ENCODE results near the gene TMEM18.

The TMEM18 gene

DNA sequence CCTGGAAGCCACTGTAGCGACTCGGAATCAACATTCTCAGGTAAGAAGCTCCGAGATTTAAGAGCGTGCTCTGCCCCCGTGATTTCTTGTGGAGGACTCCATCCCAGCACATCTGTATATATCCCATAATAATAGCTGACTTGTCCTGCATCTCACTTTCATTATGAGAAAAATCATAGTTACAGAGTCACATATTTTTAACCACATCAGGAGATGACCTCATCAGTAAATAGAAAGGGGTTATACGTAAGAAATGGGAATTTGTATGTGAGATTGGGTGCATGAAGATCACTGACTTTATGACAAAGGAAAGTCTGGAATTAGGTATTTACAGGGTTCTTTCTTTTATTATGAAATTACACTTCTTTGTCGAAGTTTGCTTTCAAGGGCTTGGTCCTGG is 16.4 kb upstream of the TMEM18 start:
- FAIRE-seq (no peak), DNase-seq (ENCODE audit: insufficient read length, low spot score) (no peak)
- TF ChIP-seq, protein P1, sequence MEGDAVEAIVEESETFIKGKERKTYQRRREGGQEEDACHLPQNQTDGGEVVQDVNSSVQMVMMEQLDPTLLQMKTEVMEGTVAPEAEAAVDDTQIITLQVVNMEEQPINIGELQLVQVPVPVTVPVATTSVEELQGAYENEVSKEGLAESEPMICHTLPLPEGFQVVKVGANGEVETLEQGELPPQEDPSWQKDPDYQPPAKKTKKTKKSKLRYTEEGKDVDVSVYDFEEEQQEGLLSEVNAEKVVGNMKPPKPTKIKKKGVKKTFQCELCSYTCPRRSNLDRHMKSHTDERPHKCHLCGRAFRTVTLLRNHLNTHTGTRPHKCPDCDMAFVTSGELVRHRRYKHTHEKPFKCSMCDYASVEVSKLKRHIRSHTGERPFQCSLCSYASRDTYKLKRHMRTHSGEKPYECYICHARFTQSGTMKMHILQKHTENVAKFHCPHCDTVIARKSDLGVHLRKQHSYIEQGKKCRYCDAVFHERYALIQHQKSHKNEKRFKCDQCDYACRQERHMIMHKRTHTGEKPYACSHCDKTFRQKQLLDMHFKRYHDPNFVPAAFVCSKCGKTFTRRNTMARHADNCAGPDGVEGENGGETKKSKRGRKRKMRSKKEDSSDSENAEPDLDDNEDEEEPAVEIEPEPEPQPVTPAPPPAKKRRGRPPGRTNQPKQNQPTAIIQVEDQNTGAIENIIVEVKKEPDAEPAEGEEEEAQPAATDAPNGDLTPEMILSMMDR (IDR thresholded peaks at IDR 0.05; ENCODE audit: insufficient read depth, missing control alignments), result no peak

DNA sequence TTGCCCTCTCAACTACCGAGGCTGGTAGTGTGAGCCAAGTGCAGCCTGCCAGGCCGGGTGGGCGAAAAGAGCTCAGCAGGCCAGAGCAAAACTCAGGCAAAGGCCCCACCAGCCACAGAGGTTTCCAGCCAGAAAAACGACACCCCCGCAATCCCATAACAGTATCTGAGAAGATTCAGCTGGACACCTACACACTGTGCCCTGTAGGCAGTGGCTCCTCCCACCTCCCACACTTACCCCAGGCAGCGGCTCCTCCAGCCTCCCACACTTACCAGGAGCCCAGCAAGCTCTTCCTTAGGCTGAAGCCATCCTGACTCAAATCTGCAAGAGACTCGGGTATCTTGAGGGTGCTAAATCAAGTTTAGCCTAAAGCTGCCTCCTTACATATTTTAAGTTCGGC is 15.6 kb upstream of the TMEM18 start:
- DNase-seq (ENCODE audit: insufficient read length, low spot score) (no peak), FAIRE-seq (no peak)
- TF ChIP-seq, protein P1 (IDR thresholded peaks at IDR 0.05; ENCODE audit: insufficient read depth, missing control alignments), result no peak

GRCh38 chr2:691821-692761 is 14.9 kb upstream of the TMEM18 start:
- no peak for DNase-seq (ENCODE audit: insufficient read length, low spot score)
- FAIRE-seq, result no peak
- TF ChIP-seq, protein P1 (IDR thresholded peaks at IDR 0.05; ENCODE audit: insufficient read depth, missing control alignments), result no peak

DNA sequence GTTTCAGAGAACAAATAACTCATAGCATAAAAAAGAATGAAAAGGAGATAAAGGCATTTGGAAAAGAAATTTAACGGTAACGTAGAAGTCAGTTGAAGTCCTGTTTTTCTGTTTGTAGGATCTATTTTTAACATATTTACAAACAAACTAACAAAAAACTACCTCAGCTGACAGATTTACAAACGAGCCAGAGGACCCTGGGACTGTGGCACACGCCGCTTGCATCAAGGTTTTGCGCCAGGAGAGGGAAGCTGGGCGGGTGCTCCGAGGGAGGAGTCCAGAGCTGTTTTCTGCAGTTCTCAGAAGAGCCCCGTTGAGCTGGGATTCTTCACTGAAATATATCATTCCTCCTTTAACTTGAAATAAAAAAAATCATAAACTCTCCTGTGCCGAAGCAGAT is 13.6 kb upstream of the TMEM18 start:
- DNase-seq (ENCODE audit: insufficient read length, low spot score) (no peak), FAIRE-seq (no peak)
- TF ChIP-seq, protein P1 (IDR thresholded peaks at IDR 0.05; ENCODE audit: insufficient read depth, missing control alignments), result no peak

DNA sequence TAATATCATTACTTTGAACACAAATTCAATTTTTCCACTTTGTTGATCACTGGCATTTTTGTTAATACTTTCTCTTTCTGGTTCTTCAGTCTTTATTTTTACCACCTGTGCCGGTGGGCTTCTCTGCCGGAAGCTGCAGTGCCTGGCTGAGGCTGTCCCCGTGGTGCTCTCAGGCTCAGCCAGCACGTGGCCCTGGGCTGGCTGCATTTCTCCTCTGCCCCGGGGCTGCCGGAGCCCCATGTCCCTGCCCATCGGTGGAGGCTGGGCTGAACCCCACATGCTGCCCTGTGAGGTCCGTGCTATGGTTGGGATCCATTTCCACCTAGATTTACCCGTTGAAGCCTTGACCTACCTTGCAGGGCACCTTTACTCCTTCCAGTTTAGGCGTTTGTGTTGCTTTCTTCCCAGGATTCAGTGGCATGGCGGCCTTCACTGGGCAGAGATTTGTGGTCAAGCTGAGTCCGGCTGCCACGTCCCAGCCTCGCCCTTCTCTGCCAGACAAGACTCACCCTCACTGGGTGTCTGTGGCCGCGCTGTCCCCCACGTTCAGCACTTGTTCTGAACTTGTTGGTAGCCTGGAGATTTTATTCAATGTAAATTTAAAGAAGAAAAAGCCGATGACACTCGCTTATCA is 12.8 kb upstream of the TMEM18 start:
- FAIRE-seq, result no peak
- TF ChIP-seq, protein P1 (IDR thresholded peaks at IDR 0.05; ENCODE audit: insufficient read depth, missing control alignments), result no peak
- no peak for DNase-seq (ENCODE audit: insufficient read length, low spot score)

GRCh38 chr2:689237-689636 is 12.0 kb upstream of the TMEM18 start:
- TF ChIP-seq, protein P1 (IDR thresholded peaks at IDR 0.05; ENCODE audit: insufficient read depth, missing control alignments), result no peak
- DNase-seq (ENCODE audit: insufficient read length, low spot score) (no peak), FAIRE-seq (no peak)

All from D721Med (cell line).